Hippocampal formation (tissue), 2 donors: ENCODE measurements around the gene ATP11A.
"Not testable (repeated sequence)": the region's sequence is repeated elsewhere in the genome, so short reads cannot be mapped to it uniquely, and the experiment has no call there.

ENCODE experiments used
- DNase-seq, 2 donors: peaks; one replicate each; lab custom pipeline; 2025; lab: John Stamatoyannopoulos, UW

Gene ATP11A

GRCh38 chr13:112692586-112692985 lies 2.7 kb downstream of the ATP11A start:
- no peak for DNase-seq

GRCh38 chr13:112693831-112694497 lies 4.1 kb downstream of the ATP11A start:
- DNase-seq = no peak

- no peak for DNase-seq
Observed at GRCh38 chr13:112695121-112695520, 5.3 kb downstream of the ATP11A start.

- DNase-seq = no peak
Observed at GRCh38 chr13:112696001-112696868, 6.4 kb downstream of the ATP11A start.

GRCh38 chr13:112696869-112697465 lies 7.1 kb downstream of the ATP11A start:
- no peak for DNase-seq

- DNase-seq = no peak
Observed at GRCh38 chr13:112697756-112698655, 8.2 kb downstream of the ATP11A start.

GRCh38 chr13:112699322-112699918 lies 9.6 kb downstream of the ATP11A start:
- DNase-seq = no peak

GRCh38 chr13:112700291-112701060 lies 10.6 kb downstream of the ATP11A start:
- no peak for DNase-seq

- DNase-seq = no peak
Observed at GRCh38 chr13:112702341-112702985, 12.6 kb downstream of the ATP11A start.

GRCh38 chr13:112702986-112703379 lies 13.1 kb downstream of the ATP11A start:
- DNase-seq = no peak

GRCh38 chr13:112703449-112704284 lies 13.8 kb downstream of the ATP11A start:
- no peak for DNase-seq

- no peak for DNase-seq
Observed at GRCh38 chr13:112704308-112705145, 14.7 kb downstream of the ATP11A start.

GRCh38 chr13:112705286-112705685 lies 15.4 kb downstream of the ATP11A start:
- DNase-seq = no peak

- no peak for DNase-seq
Observed at GRCh38 chr13:112706171-112706570, 16.3 kb downstream of the ATP11A start.

- DNase-seq = no peak
Observed at GRCh38 chr13:112708560-112709240, 18.9 kb downstream of the ATP11A start.

GRCh38 chr13:112709316-112709715 lies 19.5 kb downstream of the ATP11A start:
- not testable (repeated sequence) for DNase-seq
